ENCODE measurements around the gene EXOC4. TPM values are rescaled to one million over a fixed set of nuclear protein-coding genes. Genes with fewer than 3 reads are reported as not detected.

Gene EXOC4
- total RNA-seq, 4 donors from 2014 or later: 36.6 to 64.0 (median 57.4) TPM

DNA sequence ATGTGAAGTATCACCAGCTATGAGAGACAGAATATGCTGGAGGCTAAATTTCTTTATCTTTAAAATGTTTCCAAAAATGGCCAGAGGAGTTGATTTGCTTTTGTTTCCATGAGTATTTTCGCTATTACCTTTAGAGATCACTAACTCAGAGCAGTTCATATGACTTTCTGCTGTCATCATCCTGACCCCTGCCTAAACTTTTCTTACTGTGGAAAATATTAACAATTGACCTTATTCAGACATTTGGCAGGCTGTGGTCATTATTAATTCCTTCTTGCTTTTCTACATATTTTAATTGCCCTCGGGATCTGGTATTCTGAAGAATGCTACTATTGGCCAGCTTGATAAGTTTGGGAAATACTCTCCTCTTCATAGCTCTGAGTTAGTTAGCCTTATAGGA lies 156.5 kb downstream of the EXOC4 start:
- intact Hi-C loops (cut with DNase I): no loop called here

DNA sequence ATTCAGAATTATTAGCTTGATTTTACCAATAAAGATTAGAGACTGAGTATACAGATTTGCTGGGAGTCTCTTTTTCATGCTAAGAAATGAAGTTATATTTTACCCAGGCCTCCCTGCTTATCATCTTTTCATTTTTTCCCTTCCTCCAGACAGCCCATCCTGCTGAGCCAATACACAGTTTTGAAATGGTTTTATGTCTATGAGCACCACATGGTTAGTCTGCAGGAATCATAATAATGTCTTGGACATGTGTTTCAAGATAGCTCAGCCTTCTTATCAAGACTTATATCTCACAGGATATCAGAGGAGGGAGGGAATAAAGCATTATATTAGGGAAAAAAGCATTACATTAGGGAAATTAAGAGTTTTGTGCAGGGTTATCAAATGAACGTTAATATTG lies 157.1 kb downstream of the EXOC4 start:
- H3K4me1 ChIP-seq: peaks cover 0 to 9% (median 0%) of the 10 kb centered on the region in 4 donors
- H3K9me3 ChIP-seq: no peaks in the 10 kb centered on the region
- intact Hi-C loops (cut with DNase I): no loop called here
- TF ChIP-seq POLR2AphosphoS5 (IDR thresholded peaks at IDR 0.05) (no peak), POLR2A (IDR thresholded peaks at IDR 0.05; ENCODE audit: low read depth) (no peak), EP300 (IDR thresholded peaks at IDR 0.05) (no peak)
- TF ChIP-seq, protein P1, sequence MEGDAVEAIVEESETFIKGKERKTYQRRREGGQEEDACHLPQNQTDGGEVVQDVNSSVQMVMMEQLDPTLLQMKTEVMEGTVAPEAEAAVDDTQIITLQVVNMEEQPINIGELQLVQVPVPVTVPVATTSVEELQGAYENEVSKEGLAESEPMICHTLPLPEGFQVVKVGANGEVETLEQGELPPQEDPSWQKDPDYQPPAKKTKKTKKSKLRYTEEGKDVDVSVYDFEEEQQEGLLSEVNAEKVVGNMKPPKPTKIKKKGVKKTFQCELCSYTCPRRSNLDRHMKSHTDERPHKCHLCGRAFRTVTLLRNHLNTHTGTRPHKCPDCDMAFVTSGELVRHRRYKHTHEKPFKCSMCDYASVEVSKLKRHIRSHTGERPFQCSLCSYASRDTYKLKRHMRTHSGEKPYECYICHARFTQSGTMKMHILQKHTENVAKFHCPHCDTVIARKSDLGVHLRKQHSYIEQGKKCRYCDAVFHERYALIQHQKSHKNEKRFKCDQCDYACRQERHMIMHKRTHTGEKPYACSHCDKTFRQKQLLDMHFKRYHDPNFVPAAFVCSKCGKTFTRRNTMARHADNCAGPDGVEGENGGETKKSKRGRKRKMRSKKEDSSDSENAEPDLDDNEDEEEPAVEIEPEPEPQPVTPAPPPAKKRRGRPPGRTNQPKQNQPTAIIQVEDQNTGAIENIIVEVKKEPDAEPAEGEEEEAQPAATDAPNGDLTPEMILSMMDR (IDR thresholded peaks at IDR 0.05): no peak
- 76% methylated on average over 1 of the region's 1 CpG for WGBS
- H3K36me3 ChIP-seq: no peaks in the 10 kb centered on the region
- no peak overlapping the region for H3K27ac ChIP-seq (replicated peaks in 1 of 4)
- no peaks in the 10 kb centered on the region for H3K27me3 ChIP-seq
- DNase-seq (ENCODE audit: extremely low spot score): no peak
- H3K4me3 ChIP-seq: no peak overlapping the region

More for the DNA sequence above, 156.5 kb downstream of the EXOC4 start:
- Histone ChIP-seq H3K36me3 (no peaks in the 10 kb centered on the region), H3K9me3 (no peaks in the 10 kb centered on the region), H3K4me3 (no peak overlapping the region), H3K4me1 (peaks cover 0 to 9% (median 0%) of the 10 kb centered on the region in 4 donors), H3K27me3 (no peaks in the 10 kb centered on the region), H3K27ac (replicated peaks in 1 of 4) (no peak overlapping the region)
- TF ChIP-seq EP300 (IDR thresholded peaks at IDR 0.05) (no peak), POLR2AphosphoS5 (IDR thresholded peaks at IDR 0.05) (no peak), POLR2A (IDR thresholded peaks at IDR 0.05; ENCODE audit: low read depth) (no peak)
- TF ChIP-seq, protein P1 (IDR thresholded peaks at IDR 0.05): no peak
- 60% methylated on average over 2 of the region's 2 CpGs for whole genome bisulfite sequencing
- no peak for DNase-seq (ENCODE audit: extremely low spot score)

DNA sequence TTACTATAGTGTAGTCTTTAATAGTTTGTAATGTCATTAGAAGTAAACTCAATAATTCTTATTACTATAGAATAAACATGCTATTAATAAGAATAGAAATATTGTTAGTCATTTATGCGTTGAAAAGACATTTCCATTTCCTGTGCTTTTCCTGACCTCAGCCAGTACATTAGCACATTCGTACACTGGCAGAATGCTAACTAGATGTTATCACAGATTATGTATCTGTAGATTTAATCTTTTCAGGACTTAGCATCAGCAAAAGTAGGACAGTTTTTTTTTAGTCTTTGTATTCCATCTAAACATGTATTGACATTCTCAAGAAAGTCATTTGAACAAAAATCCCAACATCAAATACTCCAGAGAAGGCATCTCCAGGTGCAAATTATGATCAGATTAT lies 158.5 kb downstream of the EXOC4 start:
- peaks cover 0 to 9% (median 0%) of the 10 kb centered on the region in 4 donors for H3K4me1 ChIP-seq
- no peak overlapping the region for H3K4me3 ChIP-seq
- H3K9me3 ChIP-seq: no peaks in the 10 kb centered on the region
- no peak overlapping the region for H3K27ac ChIP-seq (replicated peaks in 1 of 4)
- no peaks in the 10 kb centered on the region for H3K36me3 ChIP-seq
- H3K27me3 ChIP-seq: no peaks in the 10 kb centered on the region
- 66% methylated on average over 2 of the region's 2 CpGs for WGBS
- TF ChIP-seq POLR2AphosphoS5 (IDR thresholded peaks at IDR 0.05) (no peak), POLR2A (IDR thresholded peaks at IDR 0.05; ENCODE audit: low read depth) (no peak), EP300 (IDR thresholded peaks at IDR 0.05) (no peak)
- TF ChIP-seq, protein P1 (IDR thresholded peaks at IDR 0.05): no peak
- intact Hi-C loops (cut with DNase I): no loop called here
- DNase-seq (ENCODE audit: extremely low spot score): no peak

DNA sequence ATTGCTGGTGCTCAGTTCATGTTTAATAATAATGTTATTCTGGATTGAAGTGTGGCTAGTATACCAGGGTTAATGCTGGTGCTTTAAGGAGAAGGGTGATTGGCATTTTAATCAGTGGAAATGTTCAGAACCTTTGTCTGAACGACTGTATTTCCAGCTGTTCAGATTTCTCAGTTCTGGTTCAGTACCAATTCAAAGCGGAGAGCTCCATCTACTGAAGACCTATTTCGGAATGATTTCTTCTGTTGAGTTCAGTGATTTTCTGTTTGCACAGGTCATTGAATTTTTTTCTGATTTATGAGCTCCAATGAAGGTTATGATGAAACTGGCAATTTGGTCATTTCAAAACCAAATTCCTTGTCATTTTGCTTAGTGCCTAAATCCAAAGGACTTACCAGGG lies 160.1 kb downstream of the EXOC4 start:
- Histone ChIP-seq H3K27ac (replicated peaks in 1 of 4) (no peak overlapping the region), H3K9me3 (no peaks in the 10 kb centered on the region), H3K4me3 (no peak overlapping the region), H3K4me1 (peaks cover 0 to 9% (median 0%) of the 10 kb centered on the region in 4 donors), H3K36me3 (no peaks in the 10 kb centered on the region), H3K27me3 (no peaks in the 10 kb centered on the region)
- no peak for DNase-seq (ENCODE audit: extremely low spot score)
- TF ChIP-seq POLR2AphosphoS5 (IDR thresholded peaks at IDR 0.05) (no peak), EP300 (IDR thresholded peaks at IDR 0.05) (no peak), POLR2A (IDR thresholded peaks at IDR 0.05; ENCODE audit: low read depth) (no peak)
- TF ChIP-seq, protein P1 (IDR thresholded peaks at IDR 0.05): no peak
- intact Hi-C loops (cut with DNase I): no loop called here
- WGBS: 63% methylated on average over 3 of the region's 3 CpGs

DNA sequence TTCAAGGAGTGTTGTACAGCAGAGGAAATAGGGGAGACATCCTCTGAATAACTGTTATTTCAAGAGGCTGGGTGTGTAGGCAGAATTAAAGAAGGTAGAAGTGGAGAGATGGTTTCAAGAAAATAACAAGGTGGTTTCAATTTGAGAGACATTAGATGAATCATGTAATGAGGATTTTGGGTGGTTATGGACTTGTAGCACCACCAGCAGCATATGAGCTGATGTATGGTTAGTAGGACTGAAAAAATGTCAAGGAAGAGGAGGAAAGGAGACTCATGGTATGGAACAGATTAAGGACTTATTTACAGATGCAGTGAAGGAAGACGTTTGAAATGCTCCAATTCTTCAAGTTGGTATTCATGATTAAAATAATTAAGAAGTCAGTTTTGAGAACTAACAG lies 166.2 kb downstream of the EXOC4 start:
- 76% methylated on average over 1 of the region's 1 CpG for WGBS
- H3K4me3 ChIP-seq: no peak overlapping the region
- intact Hi-C loops (cut with DNase I): no loop called here
- H3K36me3 ChIP-seq: no peaks in the 10 kb centered on the region
- no peaks in the 10 kb centered on the region for H3K9me3 ChIP-seq
- TF ChIP-seq, protein P1 (IDR thresholded peaks at IDR 0.05): no peak
- TF ChIP-seq EP300 (IDR thresholded peaks at IDR 0.05): no peak
- no peak for TF ChIP-seq POLR2A (IDR thresholded peaks at IDR 0.05; ENCODE audit: low read depth)
- no peak for TF ChIP-seq POLR2AphosphoS5 (IDR thresholded peaks at IDR 0.05)
- no peaks in the 10 kb centered on the region for H3K27me3 ChIP-seq
- no peak for DNase-seq (ENCODE audit: extremely low spot score)
- H3K4me1 ChIP-seq: no peaks in the 10 kb centered on the region
- no peak overlapping the region for H3K27ac ChIP-seq (replicated peaks in 1 of 4)
